Karpas-422 (cell line): ENCODE data around the gene MYOM1. TPM values are rescaled to one million over a fixed set of nuclear protein-coding genes. Genes with fewer than 3 reads are reported as not detected.

Experiments
- DNase-seq: peaks from one replicate; pipeline ENCODE4 v3.0.0-alpha.2; 2015
- H2AFZ ChIP-seq: fragments of 200-600 bp; sonication (generic); 2 replicates; pipeline ENCODE4 v1.6.1; 2014; ENCODE audit warnings: antibody characterized with exemption, low read length, mixed read lengths
- H3K27ac ChIP-seq: fragments of 200-600 bp; sonication (generic); 2 replicates; pipeline ENCODE4 v1.5.1; 2014; ENCODE audit warnings: mild to moderate bottlenecking, low read length, moderate library complexity
- H3K27me3 ChIP-seq: fragments of 200-600 bp; sonication (generic); 2 replicates; pipeline ENCODE4 v1.6.1; 2014; ENCODE audit warnings: low read length, mixed read lengths
- H3K36me3 ChIP-seq: fragments of 200-600 bp; sonication (generic); 2 replicates; pipeline ENCODE4 v1.6.1; 2014; ENCODE audit warnings: low read length, mixed read lengths; ENCODE audit not compliant: insufficient read depth
- H3K4me1 ChIP-seq: fragments of 200-600 bp; sonication (generic); 2 replicates; pipeline ENCODE4 v1.6.1; 2014; ENCODE audit warnings: mild to moderate bottlenecking, low read length, mixed read lengths
- H3K4me2 ChIP-seq: fragments of 200-600 bp; sonication (generic); 2 replicates; pipeline ENCODE4 v1.6.1; 2014; ENCODE audit warnings: low read length, low read depth, mild to moderate bottlenecking; ENCODE audit not compliant: poor library complexity, severe bottlenecking
- H3K4me3 ChIP-seq: fragments of 200-600 bp; sonication (generic); 2 replicates; pipeline ENCODE4 v1.5.1; 2014; ENCODE audit warnings: mild to moderate bottlenecking, antibody characterized with exemption, low read length, mixed read lengths
- H3K79me2 ChIP-seq: fragments of 200-600 bp; sonication (generic); 2 replicates; pipeline ENCODE4 v1.6.1; 2014; ENCODE audit warnings: mild to moderate bottlenecking, low read length, mixed read lengths
- H3K9ac ChIP-seq: fragments of 200-600 bp; sonication (generic); 2 replicates; pipeline ENCODE4 v1.6.0; 2014; ENCODE audit warnings: low read length
- H3K9me2 ChIP-seq: fragments of 200-600 bp; sonication (generic), shearing (Covaris generic); replicated peaks from 2 replicates; pipeline ENCODE4 v1.6.0; 2014; ENCODE audit warnings: mild to moderate bottlenecking, low read length, moderate library complexity; ENCODE audit not compliant: insufficient read depth
- H3K9me3 ChIP-seq: fragments of 300-700, 200-600 bp; sonication (generic); 2 replicates; pipeline ENCODE4 v1.6.1; 2014; ENCODE audit warnings: low read length, mixed read lengths
- H4K20me1 ChIP-seq: fragments of 200-600 bp; sonication (generic); 2 replicates; pipeline ENCODE4 v1.6.1; 2014; ENCODE audit warnings: mild to moderate bottlenecking, antibody characterized with exemption, low read length, low read depth; ENCODE audit not compliant: insufficient read depth
- total RNA-seq: library from RNA; depleted of rRNA; stranded (reverse); fragments of >200 nt; shearing (Covaris generic); gene quantifications from 2 replicates; pipeline ENCODE4 v1.2.3, GENCODE V29; 2014; ENCODE audit warnings: low replicate concordance

MYOM1 gene
- total RNA-seq, 1 experiment from 2014 or later: not detected

- H3K9me2 ChIP-seq: no peaks in the 10 kb centered on the region
- no peak overlapping the region for H2AFZ ChIP-seq
- H3K9me3 ChIP-seq: no peaks in the 10 kb centered on the region
- no peaks in the 10 kb centered on the region for H3K27me3 ChIP-seq
- peaks cover 6% of the 10 kb centered on the region; the same call in 1 of the 2 replicates for H3K4me1 ChIP-seq
- no peak for DNase-seq
- H3K79me2 ChIP-seq: no peaks in the 10 kb centered on the region
- no peak overlapping the region for H3K9ac ChIP-seq
- H3K36me3 ChIP-seq: no peaks in the 10 kb centered on the region
- H3K4me3 ChIP-seq: no peak overlapping the region
- H4K20me1 ChIP-seq: no peaks in the 10 kb centered on the region
- H3K4me2 ChIP-seq: no peak overlapping the region
- no peak overlapping the region for H3K27ac ChIP-seq
These were observed 177.9 kb downstream of the MYOM1 start for GRCh38 chr18:3041843-3042242.

GRCh38 chr18:3040881-3041280 lies 178.9 kb downstream of the MYOM1 start:
- H2AFZ ChIP-seq: no peak overlapping the region
- H3K9me3 ChIP-seq: no peaks in the 10 kb centered on the region
- no peak overlapping the region for H3K9ac ChIP-seq
- H3K9me2 ChIP-seq: no peaks in the 10 kb centered on the region
- no peaks in the 10 kb centered on the region for H3K27me3 ChIP-seq
- H3K36me3 ChIP-seq: no peaks in the 10 kb centered on the region
- no peaks in the 10 kb centered on the region for H4K20me1 ChIP-seq
- no peak overlapping the region for H3K27ac ChIP-seq
- no peak for DNase-seq
- no peak overlapping the region for H3K4me2 ChIP-seq
- H3K4me1 ChIP-seq: peaks cover 6% of the 10 kb centered on the region; the same call in 1 of the 2 replicates
- H3K4me3 ChIP-seq: no peak overlapping the region
- H3K79me2 ChIP-seq: no peaks in the 10 kb centered on the region

- Histone ChIP-seq H2AFZ (no peak overlapping the region), H3K4me3 (no peak overlapping the region), H3K27me3 (no peaks in the 10 kb centered on the region), H3K27ac (no peak overlapping the region), H3K36me3 (no peaks in the 10 kb centered on the region), H4K20me1 (no peaks in the 10 kb centered on the region), H3K79me2 (no peaks in the 10 kb centered on the region), H3K9me3 (no peaks in the 10 kb centered on the region), H3K9me2 (no peaks in the 10 kb centered on the region), H3K4me2 (no peak overlapping the region), H3K4me1 (0 out of 2 replicates have a peak, but pooled peaks cover 4% of the 10 kb centered on the region), H3K9ac (no peak overlapping the region)
- DNase-seq: no peak
These were observed 179.6 kb downstream of the MYOM1 start for GRCh38 chr18:3040173-3040572.

GRCh38 chr18:3037423-3037915 lies 182.3 kb downstream of the MYOM1 start:
- no peak for DNase-seq
- H3K9me2 ChIP-seq: no peaks in the 10 kb centered on the region
- H3K9ac ChIP-seq: no peak overlapping the region
- H3K27me3 ChIP-seq: no peaks in the 10 kb centered on the region
- H3K4me2 ChIP-seq: no peak overlapping the region
- no peak overlapping the region for H3K27ac ChIP-seq
- no peaks in the 10 kb centered on the region for H3K36me3 ChIP-seq
- H3K79me2 ChIP-seq: no peaks in the 10 kb centered on the region
- no peak overlapping the region for H3K4me3 ChIP-seq
- H2AFZ ChIP-seq: no peak overlapping the region
- H3K9me3 ChIP-seq: no peaks in the 10 kb centered on the region
- 0 out of 2 replicates have a peak, but pooled peaks cover 4% of the 10 kb centered on the region for H3K4me1 ChIP-seq
- H4K20me1 ChIP-seq: no peaks in the 10 kb centered on the region

- Histone ChIP-seq H3K9me3 (no peaks in the 10 kb centered on the region), H3K36me3 (no peaks in the 10 kb centered on the region), H3K9me2 (no peaks in the 10 kb centered on the region), H3K4me2 (no peak overlapping the region), H3K4me1 (0 out of 2 replicates have a peak, but pooled peaks cover 4% of the 10 kb centered on the region), H3K9ac (no peak overlapping the region), H3K4me3 (no peak overlapping the region), H3K79me2 (no peaks in the 10 kb centered on the region), H3K27me3 (no peaks in the 10 kb centered on the region), H2AFZ (no peak overlapping the region), H4K20me1 (no peaks in the 10 kb centered on the region), H3K27ac (no peak overlapping the region)
- DNase-seq: no peak
These were observed 183.7 kb downstream of the MYOM1 start for GRCh38 chr18:3036108-3036507.

GRCh38 chr18:3035635-3036034 lies 184.1 kb downstream of the MYOM1 start:
- no peaks in the 10 kb centered on the region for H4K20me1 ChIP-seq
- H3K9ac ChIP-seq: no peak overlapping the region
- no peaks in the 10 kb centered on the region for H3K27me3 ChIP-seq
- H3K4me2 ChIP-seq: no peak overlapping the region
- no peaks in the 10 kb centered on the region for H3K9me2 ChIP-seq
- no peaks in the 10 kb centered on the region for H3K79me2 ChIP-seq
- no peaks in the 10 kb centered on the region for H3K9me3 ChIP-seq
- 0 out of 2 replicates have a peak, but pooled peaks cover 4% of the 10 kb centered on the region for H3K4me1 ChIP-seq
- no peak overlapping the region for H3K27ac ChIP-seq
- no peak overlapping the region for H3K4me3 ChIP-seq
- no peaks in the 10 kb centered on the region for H3K36me3 ChIP-seq
- no peak for DNase-seq
- H2AFZ ChIP-seq: no peak overlapping the region

GRCh38 chr18:3032721-3033120 lies 187.0 kb downstream of the MYOM1 start:
- no peaks in the 10 kb centered on the region for H3K4me1 ChIP-seq

GRCh38 chr18:3029215-3029952 lies 190.4 kb downstream of the MYOM1 start:
- Histone ChIP-seq H3K9ac (no peak overlapping the region), H3K36me3 (no peaks in the 10 kb centered on the region), H3K27me3 (no peaks in the 10 kb centered on the region), H3K4me3 (no peak overlapping the region), H2AFZ (no peak overlapping the region), H3K4me1 (no peaks in the 10 kb centered on the region), H3K27ac (no peak overlapping the region), H3K9me3 (no peaks in the 10 kb centered on the region), H4K20me1 (no peaks in the 10 kb centered on the region), H3K79me2 (no peaks in the 10 kb centered on the region), H3K9me2 (no peaks in the 10 kb centered on the region), H3K4me2 (no peak overlapping the region)
- DNase-seq: no peak

More at GRCh38 chr18:3032721-3033120, 187.0 kb downstream of the MYOM1 start:
- Histone ChIP-seq H3K4me2 (no peak overlapping the region), H3K36me3 (no peaks in the 10 kb centered on the region), H3K9ac (no peak overlapping the region), H3K9me3 (no peaks in the 10 kb centered on the region), H3K27ac (no peak overlapping the region), H3K79me2 (no peaks in the 10 kb centered on the region), H4K20me1 (no peaks in the 10 kb centered on the region), H3K4me3 (no peak overlapping the region), H3K9me2 (no peaks in the 10 kb centered on the region), H3K27me3 (no peaks in the 10 kb centered on the region), H2AFZ (no peak overlapping the region)
- DNase-seq: no peak
